ENCODE data around the gene PTK6. TPM values are rescaled to one million over a fixed set of nuclear protein-coding genes. Genes with fewer than 3 reads are reported as not detected.

The PTK6 gene
- total RNA-seq, 4 donors from 2014 or later: 0.36 TPM; not detected in 3

DNA sequence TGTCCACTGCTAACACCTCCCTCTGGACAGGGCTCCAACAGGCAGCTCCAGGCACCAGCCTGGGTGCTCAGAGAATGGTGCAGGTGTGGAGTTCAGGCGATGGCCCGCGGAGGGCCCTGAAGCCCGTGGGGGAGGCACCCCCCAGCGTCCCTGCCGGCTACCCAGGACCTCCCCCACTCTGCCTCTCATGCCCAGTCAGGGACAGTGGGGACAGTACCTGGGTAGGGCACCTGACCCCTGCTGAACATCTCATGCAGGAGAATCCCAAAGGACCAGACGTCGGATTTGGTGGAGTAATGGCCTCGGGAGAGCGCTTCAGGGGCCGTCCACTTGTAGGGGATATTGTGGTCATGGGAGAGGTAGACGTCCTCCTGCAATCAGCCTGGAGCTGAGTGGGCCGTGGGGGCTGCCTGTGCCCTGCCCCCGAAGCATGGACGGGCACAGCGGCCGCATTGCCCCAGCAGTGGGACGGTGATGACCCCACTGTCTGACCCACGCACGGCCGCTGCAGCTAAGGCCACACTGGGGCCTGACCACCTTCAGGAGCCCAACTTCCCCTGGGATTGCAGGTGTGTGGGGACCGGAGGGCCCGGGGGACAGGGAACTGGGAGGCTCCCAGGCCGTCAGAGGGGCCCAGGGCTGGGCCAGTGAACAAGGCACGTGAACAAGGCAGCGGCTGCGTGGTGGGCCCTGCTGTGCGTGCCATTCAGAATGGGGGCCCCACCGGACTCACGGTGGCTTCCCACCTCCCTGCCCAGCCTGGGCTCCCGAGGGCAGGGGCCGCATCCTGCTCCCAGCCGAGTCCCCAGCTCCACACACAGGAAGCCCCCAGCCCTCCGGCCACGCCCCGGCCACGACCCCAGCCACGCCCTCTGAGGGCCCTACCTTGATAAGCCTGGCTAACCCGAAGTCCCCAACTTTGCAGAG is 7.1 kb downstream of the PTK6 start:
- Histone ChIP-seq H3K4me1 (no peaks in the 10 kb centered on the region), H3K9me3 (no peaks in the 10 kb centered on the region), H3K36me3 (no peaks in the 10 kb centered on the region), H3K4me3 (no peak overlapping the region), H3K27ac (no peak overlapping the region), H3K27me3 (peaks cover 31 to 43% (median 38%) of the 10 kb centered on the region in 3 donors)
- ATAC-seq (no peak), DNase-seq (no peak)
- in situ Hi-C loops (cut with MboI; ENCODE audit: low sequenced_read_pairs in 4 of 4): loop anchor here in 1 of 4 donors (25.0 kb wide), 1 partner anchor 107 kb away; the partner anchor contains the start of gene GMEB2
- intact Hi-C loops (cut with DNase I; ENCODE audit: low total_unique reads): no loop called here
- no peak for TF ChIP-seq POLR2A (IDR thresholded peaks at IDR 0.05)
- TF ChIP-seq, protein P1, sequence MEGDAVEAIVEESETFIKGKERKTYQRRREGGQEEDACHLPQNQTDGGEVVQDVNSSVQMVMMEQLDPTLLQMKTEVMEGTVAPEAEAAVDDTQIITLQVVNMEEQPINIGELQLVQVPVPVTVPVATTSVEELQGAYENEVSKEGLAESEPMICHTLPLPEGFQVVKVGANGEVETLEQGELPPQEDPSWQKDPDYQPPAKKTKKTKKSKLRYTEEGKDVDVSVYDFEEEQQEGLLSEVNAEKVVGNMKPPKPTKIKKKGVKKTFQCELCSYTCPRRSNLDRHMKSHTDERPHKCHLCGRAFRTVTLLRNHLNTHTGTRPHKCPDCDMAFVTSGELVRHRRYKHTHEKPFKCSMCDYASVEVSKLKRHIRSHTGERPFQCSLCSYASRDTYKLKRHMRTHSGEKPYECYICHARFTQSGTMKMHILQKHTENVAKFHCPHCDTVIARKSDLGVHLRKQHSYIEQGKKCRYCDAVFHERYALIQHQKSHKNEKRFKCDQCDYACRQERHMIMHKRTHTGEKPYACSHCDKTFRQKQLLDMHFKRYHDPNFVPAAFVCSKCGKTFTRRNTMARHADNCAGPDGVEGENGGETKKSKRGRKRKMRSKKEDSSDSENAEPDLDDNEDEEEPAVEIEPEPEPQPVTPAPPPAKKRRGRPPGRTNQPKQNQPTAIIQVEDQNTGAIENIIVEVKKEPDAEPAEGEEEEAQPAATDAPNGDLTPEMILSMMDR (IDR thresholded peaks at IDR 0.05 in 4 of 5, conservative IDR thresholded peaks at IDR 0.05 in 1 of 5): no peak

DNA sequence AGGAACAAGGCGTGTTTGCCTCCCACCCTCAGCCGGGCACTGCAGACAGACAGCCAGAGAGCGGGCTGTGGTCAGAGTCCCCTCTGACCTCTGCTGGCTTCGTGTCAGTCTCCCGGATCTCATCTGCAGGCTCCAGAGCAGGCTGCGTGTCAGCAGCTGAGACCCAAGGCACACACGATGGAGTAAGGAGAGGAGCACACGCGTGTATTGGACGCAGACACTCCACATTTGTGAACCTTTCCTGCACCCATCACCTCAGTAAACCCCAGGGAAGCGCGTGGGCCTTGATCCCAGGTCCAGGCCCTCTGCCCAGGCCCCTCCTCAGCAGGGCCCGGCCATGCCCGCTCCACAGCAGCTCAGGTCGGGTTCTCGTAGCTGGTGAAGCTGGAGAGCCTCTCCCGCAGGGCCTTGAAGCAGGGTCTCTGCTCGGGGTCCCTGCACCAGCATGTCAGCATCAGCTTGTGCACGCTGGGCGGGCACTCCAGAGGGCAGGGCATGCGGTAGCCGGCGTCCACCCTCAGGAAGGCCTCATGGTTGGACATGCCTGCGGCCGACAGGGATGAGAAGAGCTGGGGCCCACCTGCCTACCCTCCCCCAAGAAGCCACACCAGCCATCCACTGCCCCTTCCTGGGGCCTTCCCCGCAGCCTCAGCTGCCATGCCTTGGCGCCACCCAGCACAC is 7.9 kb downstream of the PTK6 start:
- no peak overlapping the region for H3K27ac ChIP-seq
- H3K27me3 ChIP-seq: peaks cover 23 to 35% (median 32%) of the 10 kb centered on the region in 3 donors
- in situ Hi-C loops (cut with MboI; ENCODE audit: low sequenced_read_pairs in 4 of 4): loop anchor here in 1 of 4 donors (25.0 kb wide), 1 partner anchor 108 kb away; the partner anchor contains the start of gene GMEB2
- ATAC-seq (no peak), DNase-seq (no peak)
- no peak for TF ChIP-seq POLR2A (IDR thresholded peaks at IDR 0.05)
- TF ChIP-seq, protein P1 (IDR thresholded peaks at IDR 0.05 in 4 of 5, conservative IDR thresholded peaks at IDR 0.05 in 1 of 5): no peak
- no peaks in the 10 kb centered on the region for H3K36me3 ChIP-seq
- intact Hi-C loops (cut with DNase I; ENCODE audit: low total_unique reads): no loop called here
- H3K9me3 ChIP-seq: no peaks in the 10 kb centered on the region
- no peak overlapping the region for H3K4me3 ChIP-seq
- H3K4me1 ChIP-seq: no peaks in the 10 kb centered on the region

DNA sequence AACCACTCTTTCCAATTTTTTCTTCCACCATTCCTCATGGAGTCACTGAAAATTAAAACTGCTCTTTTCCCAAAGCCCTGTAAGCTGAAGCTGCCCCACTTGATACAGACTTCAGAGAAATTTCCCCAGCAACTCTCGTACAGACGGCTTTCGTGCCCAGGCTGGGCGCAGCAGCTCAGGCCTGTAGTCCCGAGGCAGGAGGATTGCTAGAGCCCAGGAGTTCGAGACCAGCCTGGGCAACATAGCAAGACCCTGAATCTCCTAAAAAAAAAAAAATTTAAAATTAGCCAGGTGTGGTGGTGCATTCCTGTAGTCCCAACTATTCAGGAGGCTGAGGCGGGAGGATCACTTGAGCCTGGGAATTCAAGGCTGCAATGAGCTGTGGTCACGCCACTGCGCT is 10.0 kb downstream of the PTK6 start:
- Histone ChIP-seq H3K27ac (no peak overlapping the region), H3K4me3 (no peak overlapping the region), H3K9me3 (no peaks in the 10 kb centered on the region), H3K27me3 (peaks cover 6 to 17% (median 17%) of the 10 kb centered on the region in 3 donors), H3K4me1 (peaks cover under 1 to 5% of the 10 kb centered on the region in 2 donors), H3K36me3 (no peaks in the 10 kb centered on the region)
- ATAC-seq (no peak), DNase-seq (no peak)
- intact Hi-C loops (cut with DNase I; ENCODE audit: low total_unique reads) (no loop called here), in situ Hi-C loops (cut with MboI; ENCODE audit: low sequenced_read_pairs in 4 of 4) (loop anchor here in 1 of 4 donors (25.0 kb wide), 1 partner anchor 110 kb away; the partner anchor contains the start of gene GMEB2)
- TF ChIP-seq, protein P1 (IDR thresholded peaks at IDR 0.05 in 4 of 5, conservative IDR thresholded peaks at IDR 0.05 in 1 of 5): no peak
- TF ChIP-seq POLR2A (IDR thresholded peaks at IDR 0.05): no peak

DNA sequence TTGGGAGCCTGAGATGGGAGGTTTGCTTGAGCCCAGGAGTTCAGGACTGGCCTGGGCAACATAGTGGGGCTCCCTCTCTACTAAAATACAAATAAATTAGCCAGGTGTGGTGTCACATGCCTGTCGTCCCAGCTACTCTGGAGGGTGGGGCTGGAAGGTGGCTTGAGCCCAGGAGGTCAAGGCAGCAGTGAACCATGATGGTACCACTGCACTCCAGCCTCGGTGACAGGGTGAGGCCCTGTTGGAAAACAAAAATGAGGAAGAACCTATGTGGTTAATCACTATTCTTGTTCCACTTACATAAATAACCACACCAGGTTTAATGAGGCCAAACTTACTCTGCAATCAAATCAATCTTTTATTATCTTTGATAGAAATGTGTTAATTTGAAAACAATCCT is 11.2 kb downstream of the PTK6 start:
- Histone ChIP-seq H3K27ac (no peak overlapping the region), H3K4me1 (peaks cover 8 to 16% of the 10 kb centered on the region in 2 donors), H3K27me3 (peaks cover 6 to 17% (median 12%) of the 10 kb centered on the region in 3 donors), H3K9me3 (no peaks in the 10 kb centered on the region), H3K36me3 (no peaks in the 10 kb centered on the region), H3K4me3 (no peak overlapping the region)
- TF ChIP-seq POLR2A (IDR thresholded peaks at IDR 0.05): no peak
- TF ChIP-seq, protein P1 (IDR thresholded peaks at IDR 0.05 in 4 of 5, conservative IDR thresholded peaks at IDR 0.05 in 1 of 5): no peak
- intact Hi-C loops (cut with DNase I; ENCODE audit: low total_unique reads) (no loop called here), in situ Hi-C loops (cut with MboI; ENCODE audit: low sequenced_read_pairs in 4 of 4) (loop anchor here in 1 of 4 donors (25.0 kb wide), 1 partner anchor 111 kb away; the partner anchor contains the start of gene GMEB2)
- DNase-seq (no peak), ATAC-seq (no peak)

All from gastrocnemius medialis (tissue), 4 donors.